Caco-2 (cell line): Measurements from ENCODE around the gene FNDC7. TPM values are rescaled to one million over a fixed set of nuclear protein-coding genes. Genes with fewer than 3 reads are reported as not detected.
"Not testable (repeated sequence)": the region's sequence is repeated elsewhere in the genome, so short reads cannot be mapped to it uniquely, and the experiment has no call there.

ENCODE experiments used
- BruUV-seq: library from RNA; stranded (reverse); fragments of 400-500 nt; replicated peaks from 2 replicates; lab custom pipeline; 2021; lab: Mats Ljungman, UMichigan
- CTCF ChIA-PET: fragments of 300-600 bp; sonication (Branson Sonifier 250); formaldehyde crosslinking; loops from one replicate; lab custom pipeline; 2022; ENCODE audit warnings: antibody characterized with exemption; lab: Charles Lee
- POLR2A ChIA-PET: fragments of 300-600 bp; sonication (Branson Sonifier 250); formaldehyde crosslinking; loops from one replicate; lab custom pipeline; 2022; ENCODE audit warnings: antibody characterized with exemption; lab: Charles Lee
- DNase-seq, 2 experiments: peaks; one replicate each; pipeline versions ENCODE4 v3.0.0 to v3.0.0-alpha.2; 2020 to 2022
- H3K27me3 ChIP-seq: replicated peaks from 2 replicates; pipeline ENCODE4 v1.6.0; 2011; ENCODE audit warnings: low read length; ENCODE audit not compliant: control insufficient read depth, insufficient read depth
- H3K36me3 ChIP-seq: 2 replicates; pipeline ENCODE4 v1.5.1; 2011; ENCODE audit warnings: low read length; ENCODE audit not compliant: control insufficient read depth, insufficient read depth
- H3K4me1 ChIP-seq: fragments of 250-450 bp; sonication (Bioruptor Pico); 2 replicates; pipeline ENCODE4 v1.5.1; 2020; ENCODE audit warnings: mild to moderate bottlenecking
- H3K4me3 ChIP-seq: 2 replicates; pipeline ENCODE4 v1.5.1; 2011; ENCODE audit warnings: low read depth, mild to moderate bottlenecking, control low read depth, low read length
- H3K9me3 ChIP-seq: fragments of 250-450 bp; sonication (Bioruptor Pico); 2 replicates; pipeline ENCODE4 v1.5.1; 2020; ENCODE audit warnings: mild to moderate bottlenecking, moderate library complexity
- H3K27ac Mint-ChIP-seq: one replicate; pipeline ENCODE4 v1.8.0; 2022; ENCODE audit warnings: mixed read lengths; ENCODE audit not compliant: unreplicated experiment
- H3K27me3 Mint-ChIP-seq: one replicate; pipeline ENCODE4 v1.8.0; 2022; ENCODE audit warnings: mixed read lengths; ENCODE audit not compliant: insufficient read depth, unreplicated experiment
- H3K36me3 Mint-ChIP-seq: one replicate; pipeline ENCODE4 v1.8.0; 2022; ENCODE audit warnings: mild to moderate bottlenecking, mixed read lengths; ENCODE audit not compliant: insufficient read depth, unreplicated experiment
- H3K4me1 Mint-ChIP-seq: one replicate; pipeline ENCODE4 v1.8.0; 2022; ENCODE audit warnings: low read depth, mixed read lengths; ENCODE audit not compliant: unreplicated experiment
- H3K4me3 Mint-ChIP-seq: one replicate; pipeline ENCODE4 v1.8.0; 2022; ENCODE audit warnings: mild to moderate bottlenecking, moderate library complexity, mixed read lengths; ENCODE audit not compliant: unreplicated experiment
- H3K9me3 Mint-ChIP-seq: one replicate; pipeline ENCODE4 v1.8.0; 2022; ENCODE audit warnings: mixed read lengths; ENCODE audit not compliant: unreplicated experiment
- intact Hi-C: fragments of 100-400 bp; cut with micrococcal nuclease; formaldehyde crosslinking; loops from one replicate; pipeline ENCODE4 v1.10.0; 2022; ENCODE audit not compliant: unreplicated experiment
- total RNA-seq: library from RNA; stranded (reverse); gene quantifications from 2 replicates; pipeline ENCODE4 v1.2.3, GENCODE V29; 2022
- TF ChIP-seq, protein P1 (sequence below), 2 experiments: fragments of 200-600 bp in 1 of 2; IDR thresholded peaks; 1 replicate in 1 of 2; 2 replicates in 1 of 2; pipeline versions ENCODE4 v1.5.1 to v1.8.0; 2011 to 2022; ENCODE audit warnings: antibody characterized with exemption in 1 of 2, control low read depth in 1 of 2, inconsistent platforms in 1 of 2, low read depth in 1 of 2, low read length in 1 of 2, mild to moderate bottlenecking in 1 of 2, moderate library complexity in 1 of 2; ENCODE audit not compliant: insufficient read depth in 1 of 2, severe bottlenecking in 1 of 2, unreplicated experiment in 1 of 2

Gene FNDC7
- total RNA-seq, 1 experiment from 2014 or later = not detected

DNA sequence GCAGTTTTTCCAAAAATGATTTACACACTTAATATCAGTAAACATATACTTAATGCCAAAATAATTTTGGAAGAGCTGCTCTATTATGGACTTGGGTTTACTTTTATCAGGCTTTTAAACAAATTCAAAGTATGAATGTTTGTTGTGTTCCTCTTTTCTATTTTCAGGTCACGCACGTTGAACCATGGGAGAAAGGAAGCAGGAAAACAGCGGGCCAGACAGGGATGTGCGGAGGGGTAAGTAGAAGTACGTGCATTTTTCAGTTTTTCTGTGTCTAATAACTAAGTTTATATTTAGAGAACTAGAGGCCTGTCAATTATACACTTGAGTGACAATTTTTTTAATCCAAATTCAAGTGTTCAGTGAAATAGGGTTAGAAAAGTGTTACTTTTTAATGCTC, 17.2 kb upstream of the FNDC7 start:
- no peaks in the 10 kb centered on the region for H3K27me3 Mint-ChIP-seq
- H3K36me3 Mint-ChIP-seq = peaks cover 61% of the 10 kb centered on the region
- DNase-seq = no peak
- H3K4me1 Mint-ChIP-seq = peaks cover 13% of the 10 kb centered on the region
- Histone ChIP-seq H3K9me3 (no peaks in the 10 kb centered on the region), H3K4me1 (peaks cover 5% of the 10 kb centered on the region; the same call in 1 of the 2 replicates), H3K27me3 (no peaks in the 10 kb centered on the region), H3K4me3 (no peak overlapping the region), H3K36me3 (no peaks in the 10 kb centered on the region; the same call in 1 of the 2 replicates)
- H3K4me3 Mint-ChIP-seq = no peak overlapping the region
- no peaks in the 10 kb centered on the region for H3K9me3 Mint-ChIP-seq
- TF ChIP-seq, protein P1, sequence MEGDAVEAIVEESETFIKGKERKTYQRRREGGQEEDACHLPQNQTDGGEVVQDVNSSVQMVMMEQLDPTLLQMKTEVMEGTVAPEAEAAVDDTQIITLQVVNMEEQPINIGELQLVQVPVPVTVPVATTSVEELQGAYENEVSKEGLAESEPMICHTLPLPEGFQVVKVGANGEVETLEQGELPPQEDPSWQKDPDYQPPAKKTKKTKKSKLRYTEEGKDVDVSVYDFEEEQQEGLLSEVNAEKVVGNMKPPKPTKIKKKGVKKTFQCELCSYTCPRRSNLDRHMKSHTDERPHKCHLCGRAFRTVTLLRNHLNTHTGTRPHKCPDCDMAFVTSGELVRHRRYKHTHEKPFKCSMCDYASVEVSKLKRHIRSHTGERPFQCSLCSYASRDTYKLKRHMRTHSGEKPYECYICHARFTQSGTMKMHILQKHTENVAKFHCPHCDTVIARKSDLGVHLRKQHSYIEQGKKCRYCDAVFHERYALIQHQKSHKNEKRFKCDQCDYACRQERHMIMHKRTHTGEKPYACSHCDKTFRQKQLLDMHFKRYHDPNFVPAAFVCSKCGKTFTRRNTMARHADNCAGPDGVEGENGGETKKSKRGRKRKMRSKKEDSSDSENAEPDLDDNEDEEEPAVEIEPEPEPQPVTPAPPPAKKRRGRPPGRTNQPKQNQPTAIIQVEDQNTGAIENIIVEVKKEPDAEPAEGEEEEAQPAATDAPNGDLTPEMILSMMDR (IDR thresholded peaks at IDR 0.05; ENCODE audit: insufficient read depth in 1 of 2, low read depth in 1 of 2, low read length in 1 of 2, severe bottlenecking in 1 of 2, unreplicated experiment in 1 of 2) = no peak
- intact Hi-C loops = no loop called here
- POLR2A ChIA-PET = no interaction called here
- BruUV-seq = no TSS peak
- H3K27ac Mint-ChIP-seq = no peak overlapping the region
- CTCF ChIA-PET = no interaction called here

GRCh38 chr1:108699375-108700332, 13.1 kb upstream of the FNDC7 start:
- ChIA-PET POLR2A (no interaction called here), CTCF (no interaction called here)
- Mint-ChIP-seq H3K4me3 (no peak overlapping the region), H3K27me3 (no peaks in the 10 kb centered on the region), H3K27ac (no peak overlapping the region), H3K36me3 (peaks cover 46% of the 10 kb centered on the region), H3K9me3 (no peaks in the 10 kb centered on the region), H3K4me1 (peaks cover 6% of the 10 kb centered on the region)
- TSS peak; percentile 33 for BruUV-seq
- H3K27me3 ChIP-seq = no peaks in the 10 kb centered on the region
- H3K4me3 ChIP-seq = no peak overlapping the region
- intact Hi-C loops = no loop called here
- no peaks in the 10 kb centered on the region; the same call in 1 of the 2 replicates for H3K36me3 ChIP-seq
- TF ChIP-seq, protein P1 (IDR thresholded peaks at IDR 0.05; ENCODE audit: insufficient read depth in 1 of 2, low read depth in 1 of 2, low read length in 1 of 2, severe bottlenecking in 1 of 2, unreplicated experiment in 1 of 2) = no peak
- no peak for DNase-seq
- H3K9me3 ChIP-seq = no peaks in the 10 kb centered on the region
- no peaks in the 10 kb centered on the region; the same call in 1 of the 2 replicates for H3K4me1 ChIP-seq

GRCh38 chr1:108701176-108701849, 11.4 kb upstream of the FNDC7 start:
- H3K4me3 Mint-ChIP-seq = no peak overlapping the region
- TF ChIP-seq, protein P1 (IDR thresholded peaks at IDR 0.05; ENCODE audit: insufficient read depth in 1 of 2, low read depth in 1 of 2, low read length in 1 of 2, severe bottlenecking in 1 of 2, unreplicated experiment in 1 of 2) = no peak
- H3K27me3 ChIP-seq = no peaks in the 10 kb centered on the region
- H3K4me1 ChIP-seq = no peaks in the 10 kb centered on the region; the same call in 1 of the 2 replicates
- H3K9me3 Mint-ChIP-seq = no peaks in the 10 kb centered on the region
- no peaks in the 10 kb centered on the region for H3K27me3 Mint-ChIP-seq
- H3K36me3 Mint-ChIP-seq = peaks cover 44% of the 10 kb centered on the region
- no peak overlapping the region for H3K4me3 ChIP-seq
- POLR2A ChIA-PET = no interaction called here
- no peak overlapping the region for H3K27ac Mint-ChIP-seq
- intact Hi-C loops = no loop called here
- no TSS peak for BruUV-seq
- CTCF ChIA-PET = no interaction called here
- H3K4me1 Mint-ChIP-seq = peaks cover 6% of the 10 kb centered on the region
- no peaks in the 10 kb centered on the region for H3K9me3 ChIP-seq
- DNase-seq = no peak
- no peaks in the 10 kb centered on the region; the same call in 1 of the 2 replicates for H3K36me3 ChIP-seq

- BruUV-seq, H3K27me3 ChIP-seq, H3K36me3 ChIP-seq, H3K4me1 Mint-ChIP-seq, H3K27me3 Mint-ChIP-seq, H3K9me3 ChIP-seq, POLR2A ChIA-PET, H3K27ac Mint-ChIP-seq, CTCF ChIA-PET, H3K4me3 Mint-ChIP-seq, H3K4me1 ChIP-seq, DNase-seq, H3K4me3 ChIP-seq, H3K9me3 Mint-ChIP-seq: not testable (repeated sequence)
- H3K36me3 Mint-ChIP-seq = peaks cover 41% of the 10 kb centered on the region
- intact Hi-C loops = loop anchor here (2.0 kb wide), 1 partner anchor 45 kb away; the partner anchor contains the start of gene STXBP3
These were observed 10.6 kb upstream of the FNDC7 start for GRCh38 chr1:108702109-108702508.
